T-helper 22 cell (primary cell): ENCODE data around the gene FOXL3.
A peak's percentile ranks its signal among the peaks of the same experiment; 100 is the strongest.
"Not testable (repeated sequence)": the region's sequence is repeated elsewhere in the genome, so short reads cannot be mapped to it uniquely, and the experiment has no call there.

Experiments used
- DNase-seq: peaks from one replicate; pipeline ENCODE4 v3.0.0-alpha.2; 2020; ENCODE audit warnings: low read depth

The FOXL3 gene

GRCh38 chr7:255038-255435 lies 34.9 kb upstream of the FOXL3 start:
- DNase-seq, result no peak

- DNase-seq, result no peak
These were observed 34.1 kb upstream of the FOXL3 start for GRCh38 chr7:255721-256361.

DNA sequence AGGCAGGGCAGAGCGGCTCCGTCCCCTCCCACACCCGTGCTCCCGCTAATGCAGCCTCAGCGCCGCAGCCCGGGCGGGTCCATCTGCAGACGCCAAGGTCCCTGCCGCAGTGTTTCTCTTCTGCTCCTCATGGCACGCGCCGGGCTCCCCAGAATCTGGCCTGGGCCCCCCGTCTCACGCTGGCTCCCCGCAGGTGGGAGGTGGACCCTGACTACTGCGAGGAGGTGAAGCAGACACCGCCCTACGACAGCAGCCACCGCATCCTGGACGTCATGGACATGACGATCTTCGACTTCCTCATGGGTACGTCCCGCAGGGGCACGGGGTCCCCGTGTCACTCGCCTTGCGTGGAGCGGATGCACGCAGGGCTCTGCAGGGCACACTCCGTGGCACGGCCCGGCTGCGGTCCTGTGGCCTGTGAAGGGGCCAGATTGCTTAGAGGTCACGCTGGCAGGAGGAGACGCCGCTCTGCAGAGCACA lies 33.5 kb upstream of the FOXL3 start:
- no peak for DNase-seq

GRCh38 chr7:256981-257646 lies 32.9 kb upstream of the FOXL3 start:
- DNase-seq, result no peak

GRCh38 chr7:257647-257992 lies 32.4 kb upstream of the FOXL3 start:
- no peak for DNase-seq

DNA sequence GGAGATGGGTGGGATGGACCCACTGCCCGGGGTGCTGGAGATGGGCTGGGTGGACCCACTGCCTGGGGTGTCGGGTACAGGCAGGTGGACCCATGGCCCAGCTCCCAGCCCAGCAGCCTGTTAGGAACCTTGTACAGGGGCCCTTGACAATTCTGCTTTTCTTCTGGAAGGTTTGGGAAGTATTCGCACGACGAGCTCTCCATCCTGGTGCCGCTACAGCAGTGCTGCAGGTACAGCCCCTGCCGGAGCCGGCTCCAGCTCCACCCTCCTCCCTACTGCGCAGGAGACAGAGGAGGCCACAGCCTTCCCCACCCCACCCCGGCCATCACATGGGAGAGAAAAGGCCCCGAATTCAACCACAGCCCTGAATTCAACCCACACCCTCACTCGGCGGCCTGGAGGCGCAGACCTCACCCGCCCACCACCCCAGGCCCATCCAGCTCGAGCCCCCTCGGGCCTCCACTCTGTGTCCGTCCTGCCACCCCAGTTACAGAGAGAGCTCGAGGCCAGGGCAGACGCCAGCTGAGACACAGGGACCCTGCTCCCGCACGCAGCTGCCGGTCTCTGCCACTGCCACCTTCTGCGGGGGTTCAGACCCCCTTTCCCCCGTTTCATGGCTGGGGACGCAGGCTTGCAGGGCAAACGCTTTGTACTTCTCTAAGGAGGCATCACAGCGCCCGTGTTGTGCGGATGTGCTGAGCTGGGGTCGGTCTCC lies 31.3 kb upstream of the FOXL3 start:
- DNase-seq, result no peak

- DNase-seq, result no peak
These were observed 30.8 kb upstream of the FOXL3 start for GRCh38 chr7:259191-259505.

- no peak for DNase-seq
These were observed 30.1 kb upstream of the FOXL3 start for GRCh38 chr7:259751-260405.

DNA sequence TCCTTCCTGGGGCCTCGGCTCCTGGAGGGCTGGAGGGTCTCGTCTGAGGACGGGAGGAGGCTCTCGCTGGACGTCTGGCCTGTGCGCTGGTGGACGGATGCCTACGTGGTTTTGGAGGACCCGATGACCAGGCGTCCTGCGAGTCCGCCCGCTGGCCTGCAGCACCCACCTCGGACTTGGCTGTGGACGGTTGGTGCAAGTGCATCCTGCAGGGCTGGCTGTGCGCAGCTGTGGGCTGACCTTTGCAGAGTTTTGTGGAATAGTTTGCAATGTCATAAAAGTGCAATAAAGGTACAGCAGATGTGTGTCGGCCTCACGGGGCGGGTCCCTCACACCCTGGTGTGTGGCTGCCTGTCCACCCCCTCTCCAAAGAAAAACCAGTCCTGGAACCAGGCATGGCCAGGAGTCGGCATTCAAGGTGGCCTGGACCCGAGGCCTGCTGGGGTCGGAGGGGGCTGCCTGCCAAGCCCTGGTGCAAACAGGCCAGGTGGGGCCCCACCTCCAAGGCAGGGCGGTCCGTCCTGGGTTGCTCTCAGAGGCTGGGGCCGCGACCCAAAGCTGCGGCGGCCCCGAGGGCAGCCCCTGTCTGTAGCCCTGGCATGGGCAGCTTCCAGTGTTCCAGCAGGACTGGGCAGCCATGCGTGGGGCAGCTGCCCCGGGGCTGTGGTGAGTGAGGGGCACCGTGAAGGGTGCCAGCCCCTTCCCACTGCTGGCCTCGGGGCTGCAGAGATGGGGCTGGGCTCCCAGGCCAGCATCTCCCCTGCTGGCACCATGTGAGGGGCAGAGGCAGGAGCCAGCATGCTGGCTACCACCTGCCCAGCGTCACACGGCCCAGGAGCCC lies 29.3 kb upstream of the FOXL3 start:
- no peak for DNase-seq

DNA sequence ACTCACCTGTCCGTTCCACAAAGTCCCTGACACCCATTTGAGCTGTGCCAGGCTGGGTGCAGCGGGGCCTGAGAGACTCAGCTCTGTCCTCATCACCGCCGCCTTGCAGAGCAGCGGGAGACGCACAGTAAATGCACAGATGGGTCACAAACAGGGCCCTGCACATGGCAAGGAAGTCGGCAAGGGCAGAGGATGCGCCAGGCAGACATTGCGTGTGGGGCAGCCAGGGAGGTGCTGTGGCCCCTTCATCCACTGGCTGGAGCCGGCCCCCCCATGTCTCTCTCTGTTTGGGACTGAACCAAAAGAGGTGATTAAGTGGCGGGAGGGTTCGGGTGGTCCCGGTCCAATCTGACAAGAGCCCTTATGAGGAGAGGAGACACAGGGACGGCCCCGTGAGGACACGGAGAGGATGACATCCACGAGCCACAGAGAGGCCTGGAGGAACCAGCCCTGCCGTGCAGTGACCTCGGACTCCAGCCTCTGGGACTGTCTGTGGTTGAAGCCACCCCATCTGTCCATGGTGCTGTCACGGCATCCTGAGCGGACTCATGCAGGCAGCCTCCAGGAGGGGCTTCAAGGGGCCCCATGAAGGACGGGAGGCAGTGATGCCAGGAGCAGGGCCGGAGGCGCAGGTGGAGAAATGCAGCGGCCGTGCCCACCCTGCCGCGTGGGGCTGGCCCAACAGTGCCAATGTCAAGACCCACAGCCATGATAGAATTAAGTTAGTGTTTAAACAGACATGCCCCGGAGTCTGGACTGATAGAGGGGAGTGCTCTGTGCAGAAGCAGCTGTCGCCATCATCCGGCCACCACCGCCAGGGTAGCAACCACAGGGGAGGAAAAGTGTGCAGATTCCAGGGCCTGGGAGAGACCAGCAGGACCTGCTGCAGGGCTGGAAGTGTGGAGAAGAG lies 28.4 kb upstream of the FOXL3 start:
- DNase-seq, result no peak

GRCh38 chr7:262251-262572 lies 27.8 kb upstream of the FOXL3 start:
- DNase-seq, result no peak

GRCh38 chr7:262631-263311 lies 27.2 kb upstream of the FOXL3 start:
- peak; percentile 33 for DNase-seq

DNA sequence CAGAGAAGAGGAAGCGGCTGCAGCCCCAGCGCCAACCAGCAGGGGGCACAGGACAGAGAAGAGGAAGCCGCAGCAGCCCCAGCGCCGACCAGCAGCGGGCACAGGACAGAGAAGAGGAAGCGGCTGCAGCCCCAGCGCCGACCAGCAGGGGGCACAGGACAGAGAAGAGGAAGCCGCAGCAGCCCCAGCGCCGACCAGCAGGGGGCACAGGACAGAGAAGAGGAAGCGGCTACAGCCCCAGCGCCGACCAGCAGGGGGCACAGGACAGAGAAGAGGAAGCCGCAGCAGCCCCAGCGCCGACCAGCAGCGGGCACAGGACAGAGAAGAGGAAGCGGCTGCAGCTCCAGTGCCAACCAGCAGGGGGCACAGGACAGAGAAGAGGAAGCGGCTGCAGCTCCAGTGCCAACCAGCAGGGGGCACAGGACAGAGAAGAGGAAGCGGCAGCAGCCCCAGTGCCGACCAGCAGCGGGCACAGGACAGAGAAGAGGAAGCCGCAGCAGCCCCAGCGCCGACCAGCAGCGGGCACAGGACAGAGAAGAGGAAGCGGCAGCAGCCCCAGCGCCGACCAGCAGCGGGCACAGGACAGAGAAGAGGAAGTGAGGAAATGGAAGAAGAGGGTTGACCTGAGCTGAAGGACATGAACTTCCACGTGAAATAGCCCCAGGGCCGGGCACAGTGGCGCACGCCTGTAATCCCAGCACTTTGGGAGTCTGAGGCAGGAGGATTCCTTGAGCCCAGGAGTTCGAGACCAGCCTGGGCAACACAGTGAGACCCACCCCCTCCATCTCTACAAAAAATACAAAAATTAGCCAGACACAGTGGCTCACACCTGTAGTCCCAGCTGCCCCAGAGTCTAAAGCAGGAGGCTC lies 26.3 kb upstream of the FOXL3 start:
- DNase-seq, result not testable (repeated sequence)

- no peak for DNase-seq
These were observed 25.3 kb upstream of the FOXL3 start for GRCh38 chr7:264541-265191.

DNA sequence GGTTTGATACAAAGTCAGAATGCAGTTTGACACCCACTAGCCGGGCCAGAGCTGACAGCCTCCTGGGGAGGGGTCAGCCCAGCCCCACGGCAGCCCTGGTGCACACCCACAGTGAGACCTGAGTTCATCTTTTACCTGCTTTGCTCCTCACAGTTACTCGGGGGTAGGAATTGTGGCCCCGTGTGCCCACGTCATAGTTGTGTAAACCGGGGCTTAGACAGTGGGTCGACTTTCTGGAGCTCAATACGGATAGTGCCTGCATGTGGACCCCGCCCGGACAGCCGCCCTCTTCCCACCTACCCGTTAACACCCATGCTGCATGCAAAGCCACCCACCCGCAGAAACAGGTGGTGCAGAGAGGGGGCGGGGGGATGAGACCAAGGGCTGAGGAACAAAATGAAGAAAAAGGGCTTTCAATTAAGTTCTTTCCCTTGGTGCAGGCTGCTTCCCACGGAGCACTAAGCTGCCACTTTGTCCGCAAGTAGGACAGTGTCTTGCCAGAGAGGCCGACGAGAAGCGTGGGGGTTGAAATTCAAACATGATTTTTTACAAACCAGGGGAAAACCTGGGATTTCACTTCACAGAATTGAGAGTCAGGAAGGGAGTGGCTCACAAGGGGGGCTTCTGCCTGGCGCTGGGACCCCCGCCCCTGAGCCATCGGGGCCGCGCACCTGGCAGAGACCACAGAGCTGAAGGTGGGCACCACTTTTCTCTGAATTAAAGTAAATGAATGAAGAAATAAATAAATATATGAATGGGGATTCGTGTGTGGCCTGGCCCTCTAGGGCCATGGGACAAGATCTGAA lies 24.6 kb upstream of the FOXL3 start:
- no peak for DNase-seq

DNA sequence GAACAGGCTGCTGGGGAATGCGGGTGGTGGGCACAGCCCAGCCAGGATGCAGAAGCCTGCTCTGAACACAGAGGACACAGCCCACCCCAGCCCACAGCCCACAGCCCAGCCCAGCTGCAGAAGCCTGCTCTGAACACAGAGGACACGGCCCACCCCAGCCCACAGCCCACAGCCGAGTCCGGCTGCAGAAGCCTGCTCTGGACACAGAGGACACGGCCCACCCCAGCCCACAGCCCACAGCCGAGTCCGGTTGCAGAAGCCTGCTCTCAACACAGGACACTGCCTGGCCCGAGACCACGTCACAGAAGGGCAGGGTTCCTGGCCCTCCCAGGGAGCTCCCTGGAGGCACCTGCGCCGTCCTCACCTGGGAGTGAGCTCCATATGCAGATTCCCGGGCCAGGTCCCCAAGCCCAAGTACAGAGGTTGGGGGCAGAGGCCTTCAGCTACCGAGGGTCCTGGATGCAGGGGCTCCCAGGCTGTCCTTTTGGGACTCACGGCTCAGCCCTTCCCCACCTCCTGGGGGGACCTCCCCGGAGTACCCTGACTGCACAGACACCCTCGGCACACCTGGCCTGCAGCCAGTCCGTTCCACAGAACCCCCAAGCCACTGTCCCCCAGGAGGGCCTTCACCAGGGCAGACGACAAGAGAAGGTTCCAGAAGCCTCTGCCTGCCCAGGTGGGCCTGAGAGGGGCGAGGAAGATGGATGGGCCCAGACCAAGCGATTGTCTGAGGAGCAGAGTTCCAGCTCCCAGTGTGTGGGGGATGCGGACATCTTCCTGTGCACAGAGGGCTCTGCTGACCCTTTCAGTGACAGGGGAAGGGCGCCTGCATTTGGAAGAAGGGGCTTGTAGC lies 23.7 kb upstream of the FOXL3 start:
- DNase-seq, result no peak
